Esophagus muscularis mucosa (tissue), 4 donors: ENCODE results near the gene TRAK2. TPM values are rescaled to one million over a fixed set of nuclear protein-coding genes. Genes with fewer than 3 reads are reported as not detected.

Source experiments
- DNase-seq: peaks from one replicate; pipeline ENCODE4 v3.0.0-alpha.2; 2017; ENCODE audit errors: extremely low spot score
- H3K27ac ChIP-seq, 4 donors: fragments of 200-600 bp; sonication (generic); replicated peaks in 1 of 4; 1 replicate in 3 of 4; 2 replicates in 1 of 4; pipeline ENCODE4 v1.5.1; 2016 to 2019; ENCODE audit warnings: mild to moderate bottlenecking in 1 of 4
- H3K27me3 ChIP-seq, 4 donors: fragments of 200-600 bp; sonication (generic); one replicate each; pipeline versions ENCODE4 v1.5.1 to v1.6.0; 2016 to 2019
- H3K36me3 ChIP-seq, 4 donors: fragments of 200-600 bp; sonication (generic); one replicate each; pipeline ENCODE4 v1.5.1; 2016 to 2019
- H3K4me1 ChIP-seq, 4 donors: fragments of 200-600 bp; sonication (generic); one replicate each; pipeline ENCODE4 v1.5.1; 2016 to 2019
- H3K4me3 ChIP-seq, 4 donors: fragments of 200-600 bp; sonication (generic); 1 replicate in 2 of 4; 2 replicates in 2 of 4; pipeline ENCODE4 v1.5.1; 2016 to 2019; ENCODE audit warnings: mild to moderate bottlenecking in 4 of 4, moderate library complexity in 1 of 4
- H3K9me3 ChIP-seq, 4 donors: fragments of 200-600 bp; sonication (generic); 1 replicate in 3 of 4; 2 replicates in 1 of 4; pipeline ENCODE4 v1.5.1; 2016 to 2019
- EP300 ChIP-seq: sonication (generic); formaldehyde crosslinking; IDR thresholded peaks from one replicate; pipeline ENCODE4 v1.6.1; 2017; ENCODE audit warnings: antibody characterized with exemption
- POLR2A ChIP-seq: fragments of 450-650 bp; IDR thresholded peaks from one replicate; pipeline ENCODE4 v1.6.1; 2017; ENCODE audit warnings: antibody characterized with exemption, moderate library complexity, mild to moderate bottlenecking, low read depth
- POLR2AphosphoS5 ChIP-seq, 2 donors: sonication (generic); formaldehyde crosslinking; IDR thresholded peaks; one replicate each; pipeline ENCODE4 v1.6.1; 2017; ENCODE audit warnings: antibody characterized with exemption in 2 of 2
- WGBS: methylation state at CpG from one replicate; pipeline ENCODE4 v1.1.5; 2018; 5-methylcytosine and 5-hydroxymethylcytosine counted together
- intact Hi-C: fragments of 100-400 bp; cut with DNase I; formaldehyde crosslinking; loops from one replicate; pipeline ENCODE4 v1.15.1; 2023
- total RNA-seq, 4 donors: library from RNA; depleted of rRNA; stranded (reverse); fragments of >200 nt; gene quantifications; one replicate each; pipeline versions ENCODE4 v1.1.0 to v1.2.1, GENCODE V29; 2016
- TF ChIP-seq, protein P1 (sequence below), 3 experiments: fragments of 200-600 bp in 2 of 3; fragments of 450-650 bp in 1 of 3; sonication (generic) in 2 of 3; IDR thresholded peaks; one replicate each; pipeline ENCODE4 v1.5.1; 2017 to 2019; ENCODE audit warnings: antibody characterized with exemption in 3 of 3, mild to moderate bottlenecking in 2 of 3, moderate library complexity in 1 of 3

TRAK2 gene
- total RNA-seq, 4 donors from 2014 or later, result 73.1 to 114 (median 91.6) TPM

- no peak for DNase-seq
- intact Hi-C loops, result no loop called here
- peaks cover 0 to 4% (median 0%) of the 10 kb centered on the region in 4 donors for H3K4me1 ChIP-seq
- no peaks in the 10 kb centered on the region for H3K27me3 ChIP-seq
- H3K27ac ChIP-seq, result no peak overlapping the region
- H3K9me3 ChIP-seq, result no peaks in the 10 kb centered on the region
- no peak for TF ChIP-seq EP300
- TF ChIP-seq, protein P1, sequence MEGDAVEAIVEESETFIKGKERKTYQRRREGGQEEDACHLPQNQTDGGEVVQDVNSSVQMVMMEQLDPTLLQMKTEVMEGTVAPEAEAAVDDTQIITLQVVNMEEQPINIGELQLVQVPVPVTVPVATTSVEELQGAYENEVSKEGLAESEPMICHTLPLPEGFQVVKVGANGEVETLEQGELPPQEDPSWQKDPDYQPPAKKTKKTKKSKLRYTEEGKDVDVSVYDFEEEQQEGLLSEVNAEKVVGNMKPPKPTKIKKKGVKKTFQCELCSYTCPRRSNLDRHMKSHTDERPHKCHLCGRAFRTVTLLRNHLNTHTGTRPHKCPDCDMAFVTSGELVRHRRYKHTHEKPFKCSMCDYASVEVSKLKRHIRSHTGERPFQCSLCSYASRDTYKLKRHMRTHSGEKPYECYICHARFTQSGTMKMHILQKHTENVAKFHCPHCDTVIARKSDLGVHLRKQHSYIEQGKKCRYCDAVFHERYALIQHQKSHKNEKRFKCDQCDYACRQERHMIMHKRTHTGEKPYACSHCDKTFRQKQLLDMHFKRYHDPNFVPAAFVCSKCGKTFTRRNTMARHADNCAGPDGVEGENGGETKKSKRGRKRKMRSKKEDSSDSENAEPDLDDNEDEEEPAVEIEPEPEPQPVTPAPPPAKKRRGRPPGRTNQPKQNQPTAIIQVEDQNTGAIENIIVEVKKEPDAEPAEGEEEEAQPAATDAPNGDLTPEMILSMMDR (IDR thresholded peaks at IDR 0.05), result no peak
- no peak for TF ChIP-seq POLR2AphosphoS5 (IDR thresholded peaks at IDR 0.05)
- no peak for TF ChIP-seq POLR2A
- WGBS, result 91% methylated on average over 7 of the region's 7 CpGs
- H3K36me3 ChIP-seq, result peaks cover 9 to 74% (median 55%) of the 10 kb centered on the region in 4 donors
- no peak overlapping the region for H3K4me3 ChIP-seq
These were observed 105.5 kb downstream of the TRAK2 start for GRCh38 chr2:201345625-201346213.

DNA sequence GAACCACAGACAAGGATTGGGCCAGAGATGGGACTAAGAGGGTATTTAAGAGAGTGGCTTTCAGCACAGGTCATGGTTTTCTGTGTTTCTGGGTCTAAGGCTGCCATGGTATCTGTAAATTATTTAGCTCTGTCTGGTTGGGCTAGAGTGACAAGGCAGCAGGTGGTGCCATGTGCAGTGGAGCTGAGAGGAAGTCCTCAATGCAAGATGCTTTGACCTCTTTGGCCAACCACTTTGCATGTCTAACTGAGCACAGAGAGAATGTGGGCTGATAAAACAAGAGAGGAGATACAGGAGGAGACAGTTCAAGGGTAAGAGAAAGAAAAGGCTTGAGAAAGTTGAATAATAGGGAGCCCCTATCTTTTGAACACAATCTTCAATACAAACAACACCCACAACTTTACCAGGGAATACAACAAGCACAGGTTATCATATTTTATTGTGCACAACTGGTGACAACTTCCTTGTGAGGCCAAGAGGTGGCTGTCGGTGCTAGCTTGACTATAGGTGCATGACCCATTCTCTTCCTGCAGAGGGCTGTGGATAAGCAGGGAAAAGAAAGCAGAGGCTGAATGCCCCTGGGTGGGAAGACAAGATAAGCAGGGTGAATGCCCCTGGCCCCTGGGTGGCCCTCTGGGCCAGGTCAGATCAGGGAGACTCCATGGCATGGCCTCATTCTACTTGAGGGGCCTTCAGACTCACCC is 106.4 kb downstream of the TRAK2 start:
- Histone ChIP-seq H3K36me3 (peaks cover 9 to 69% (median 51%) of the 10 kb centered on the region in 4 donors), H3K27me3 (no peaks in the 10 kb centered on the region), H3K27ac (no peak overlapping the region), H3K9me3 (no peaks in the 10 kb centered on the region), H3K4me3 (no peak overlapping the region), H3K4me1 (peaks cover 0 to 4% (median 0%) of the 10 kb centered on the region in 4 donors)
- intact Hi-C loops, result no loop called here
- WGBS, result 57% methylated on average over 1 of the region's 1 CpG
- no peak for TF ChIP-seq POLR2A
- TF ChIP-seq, protein P1 (IDR thresholded peaks at IDR 0.05), result no peak
- TF ChIP-seq POLR2AphosphoS5 (IDR thresholded peaks at IDR 0.05), result no peak
- TF ChIP-seq EP300, result no peak
- no peak for DNase-seq

DNA sequence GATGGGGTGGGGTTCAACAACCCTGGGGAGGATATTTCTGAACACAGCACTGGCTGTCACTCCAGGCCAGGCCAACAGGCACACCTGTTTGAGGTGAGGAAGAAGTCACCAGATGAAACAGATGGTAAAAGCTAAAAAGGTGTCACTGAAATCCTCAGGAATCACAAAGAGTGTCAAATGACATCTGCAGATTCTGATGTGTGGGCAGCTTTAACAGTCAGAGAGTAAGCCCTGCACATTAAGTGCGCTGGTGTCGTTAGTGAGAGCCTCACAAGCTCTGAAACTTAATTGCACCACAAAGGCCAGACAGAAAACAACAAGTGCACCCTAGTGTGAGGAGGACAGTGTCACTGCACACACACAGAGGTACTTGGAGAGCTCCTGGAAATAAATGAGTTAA is 107.7 kb downstream of the TRAK2 start:
- Histone ChIP-seq H3K36me3 (peaks cover 9 to 63% (median 46%) of the 10 kb centered on the region in 4 donors), H3K4me3 (no peak overlapping the region), H3K27ac (no peak overlapping the region), H3K4me1 (peaks cover 0 to 4% (median 0%) of the 10 kb centered on the region in 4 donors), H3K27me3 (no peaks in the 10 kb centered on the region), H3K9me3 (no peaks in the 10 kb centered on the region)
- 84% methylated on average over 2 of the region's 2 CpGs for WGBS
- no peak for DNase-seq
- intact Hi-C loops, result no loop called here
- TF ChIP-seq, protein P1 (IDR thresholded peaks at IDR 0.05), result no peak
- TF ChIP-seq POLR2A, result no peak
- TF ChIP-seq POLR2AphosphoS5 (IDR thresholded peaks at IDR 0.05), result no peak
- TF ChIP-seq EP300, result no peak

GRCh38 chr2:201342923-201343322 is 108.3 kb downstream of the TRAK2 start:
- Histone ChIP-seq H3K27ac (no peak overlapping the region), H3K27me3 (no peaks in the 10 kb centered on the region), H3K4me3 (no peak overlapping the region), H3K9me3 (no peaks in the 10 kb centered on the region), H3K4me1 (peaks cover 0 to 4% (median 0%) of the 10 kb centered on the region in 4 donors), H3K36me3 (peaks cover 9 to 57% (median 40%) of the 10 kb centered on the region in 4 donors)
- WGBS, result 85% methylated on average over 2 of the region's 2 CpGs
- TF ChIP-seq POLR2A (no peak), POLR2AphosphoS5 (IDR thresholded peaks at IDR 0.05) (no peak), EP300 (no peak)
- TF ChIP-seq, protein P1 (IDR thresholded peaks at IDR 0.05), result no peak
- DNase-seq, result no peak
- intact Hi-C loops, result no loop called here
